Umbilical cord (tissue), 2 donors: ENCODE measurements around the gene PDZD2. TPM values are rescaled to one million over a fixed set of nuclear protein-coding genes. Genes with fewer than 3 reads are reported as not detected.

Experiments
- DNase-seq: peaks from one replicate; pipeline ENCODE4 v3.0.0-alpha.2; 2015; ENCODE audit warnings: low spot score
- total RNA-seq: library from RNA; depleted of rRNA; stranded (reverse); fragments of >200 nt; gene quantifications from one replicate; pipeline ENCODE4 v1.2.3, GENCODE V29; 2014; ENCODE audit warnings: low replicate concordance; ENCODE audit not compliant: insufficient read depth

The PDZD2 gene
- total RNA-seq, 1 donor from 2014 or later: 5.5 TPM

DNA sequence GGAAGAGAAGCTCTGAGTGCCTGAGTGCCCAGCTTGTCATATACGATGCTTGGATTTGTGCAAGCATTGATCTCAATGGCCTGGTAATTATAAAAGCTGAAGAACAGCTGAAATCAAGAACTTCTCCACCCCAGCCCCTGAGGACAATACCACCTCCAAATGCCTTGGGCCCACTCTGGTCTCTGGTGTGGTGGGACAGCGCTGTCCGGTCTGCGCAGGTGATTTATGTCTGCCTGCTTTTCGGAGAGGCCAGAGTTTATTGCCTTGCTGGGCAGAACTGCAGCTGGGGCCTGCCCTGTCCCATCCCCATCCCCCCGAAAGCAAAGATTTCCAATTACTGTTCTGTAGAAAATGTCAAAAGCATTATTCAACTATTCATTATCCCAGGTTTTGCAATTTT is 1.1 kb upstream of the PDZD2 start:
- DNase-seq: no peak

DNA sequence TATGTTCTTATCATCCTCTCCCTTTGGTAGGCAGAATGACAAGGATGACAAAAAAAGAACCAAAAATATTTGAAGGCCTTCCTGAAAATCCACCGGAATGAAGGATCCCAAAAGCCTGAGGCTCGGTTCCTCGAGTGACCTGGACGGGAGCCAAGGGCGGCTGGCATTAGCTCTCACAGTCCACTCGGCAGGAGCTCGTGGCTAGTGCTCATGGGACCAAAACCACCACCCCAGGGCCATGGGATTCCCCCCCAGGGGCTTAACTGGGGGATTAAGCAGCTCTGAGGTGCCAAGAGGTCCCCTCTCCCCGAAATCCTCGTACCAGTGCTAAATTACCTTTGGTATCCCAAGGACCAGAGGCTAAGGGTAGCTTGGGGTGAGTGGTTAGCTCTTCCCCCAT is 586 bp upstream of the PDZD2 start:
- peak; percentile 18 for DNase-seq

DNA sequence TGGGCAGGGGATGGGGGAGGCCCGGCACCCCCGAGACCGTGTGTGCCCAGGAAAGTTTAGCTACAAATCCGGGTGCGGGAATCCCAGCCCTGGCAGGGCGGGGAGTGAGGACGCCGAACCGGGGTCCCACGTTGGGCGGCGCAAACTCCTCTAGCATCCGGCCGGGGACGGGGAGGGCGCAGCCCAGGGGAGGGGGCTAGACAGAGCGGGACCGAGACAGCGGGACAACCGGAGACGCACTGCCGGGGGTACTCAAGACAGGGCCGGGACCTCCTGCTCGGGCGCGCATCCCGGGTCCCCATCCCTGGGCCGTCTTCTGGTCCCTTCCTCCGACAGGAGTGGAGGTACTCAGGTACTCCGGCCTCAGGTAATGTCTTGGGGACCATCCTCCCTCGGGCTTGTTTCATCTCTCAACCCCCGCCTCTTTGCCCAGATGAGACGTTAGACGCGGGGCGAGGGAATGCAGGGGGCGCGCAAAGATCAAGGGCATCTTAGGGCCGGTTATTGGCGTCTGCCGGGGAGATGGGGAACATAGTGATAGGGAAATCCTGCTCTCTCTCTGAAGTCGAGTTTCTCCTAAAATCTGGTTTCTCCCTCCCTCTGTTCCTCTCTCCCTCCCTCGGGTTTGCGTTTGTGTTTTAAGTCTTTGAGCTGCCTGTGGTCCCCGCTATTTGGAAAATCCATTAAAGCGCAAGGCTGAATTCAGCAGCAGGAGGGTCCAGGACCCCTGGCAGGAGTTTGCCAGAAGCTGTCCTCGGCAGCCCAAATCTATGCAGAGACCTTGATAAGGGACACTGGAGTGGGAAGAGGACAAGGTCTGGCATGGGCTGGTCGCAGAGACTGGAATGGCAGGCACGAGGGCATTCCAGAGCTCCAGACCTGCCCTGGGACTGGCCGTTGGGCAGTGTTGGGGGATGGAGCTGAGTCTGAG is 815 bp downstream of the PDZD2 start:
- DNase-seq: no peak

DNA sequence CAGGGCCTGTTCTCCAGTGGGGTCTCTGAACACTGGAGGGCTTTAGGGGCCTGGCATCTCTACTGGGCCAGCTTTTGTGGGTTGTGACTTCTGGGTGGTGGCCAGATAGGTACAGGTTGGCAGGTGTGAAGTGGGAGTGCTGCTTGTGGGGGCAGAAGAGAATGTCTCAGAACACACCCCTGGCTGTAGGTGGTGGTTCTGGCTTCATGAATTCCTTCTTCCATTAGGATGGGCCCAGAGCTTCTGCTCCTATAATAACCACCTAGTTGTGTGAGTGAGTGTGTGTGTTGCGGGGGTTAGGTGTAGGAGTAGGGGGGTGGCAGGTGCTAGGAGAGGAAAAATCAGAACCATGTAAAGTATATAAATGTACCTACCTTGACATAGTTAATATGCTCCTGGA is 1.6 kb downstream of the PDZD2 start:
- DNase-seq: no peak

DNA sequence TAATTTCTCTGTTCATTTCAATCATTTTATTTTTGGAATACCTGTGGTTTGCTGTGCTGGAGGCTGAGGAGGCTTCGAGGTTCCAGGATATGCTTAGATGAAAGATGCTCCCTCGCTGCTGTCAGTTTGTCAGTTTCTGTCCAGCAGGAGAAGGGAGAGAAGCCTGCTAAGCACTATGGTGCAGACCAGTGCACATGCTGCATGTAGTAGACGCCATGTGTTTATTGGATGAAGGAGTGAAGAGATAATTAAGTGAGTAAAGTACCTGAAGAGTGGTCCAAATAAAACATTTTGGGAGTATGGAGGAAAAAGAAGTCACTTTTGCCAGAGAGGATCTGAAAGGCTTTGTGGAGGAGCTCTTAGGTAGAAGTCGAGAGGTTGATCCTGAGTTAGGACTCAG is 2.1 kb downstream of the PDZD2 start:
- no peak for DNase-seq

DNA sequence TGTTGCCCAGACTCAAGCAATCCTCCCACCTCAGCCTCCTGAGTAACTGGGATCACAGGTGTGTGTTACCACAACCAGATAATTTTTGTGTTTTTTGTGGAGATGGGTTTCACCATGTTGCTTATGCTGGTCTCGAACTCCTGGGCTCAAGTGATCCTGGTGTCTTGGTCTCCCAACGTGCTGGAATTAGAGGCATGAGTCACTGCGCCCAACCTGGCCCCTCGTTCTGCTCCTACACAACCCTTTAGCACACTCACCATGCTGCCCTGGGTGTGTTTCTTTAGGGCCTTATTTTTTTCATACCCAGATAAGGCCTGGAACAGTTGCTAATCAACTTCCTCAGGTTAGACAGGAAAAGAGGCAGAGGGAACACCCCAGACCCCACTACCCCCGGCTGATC is 2.6 kb downstream of the PDZD2 start:
- no peak for DNase-seq

DNA sequence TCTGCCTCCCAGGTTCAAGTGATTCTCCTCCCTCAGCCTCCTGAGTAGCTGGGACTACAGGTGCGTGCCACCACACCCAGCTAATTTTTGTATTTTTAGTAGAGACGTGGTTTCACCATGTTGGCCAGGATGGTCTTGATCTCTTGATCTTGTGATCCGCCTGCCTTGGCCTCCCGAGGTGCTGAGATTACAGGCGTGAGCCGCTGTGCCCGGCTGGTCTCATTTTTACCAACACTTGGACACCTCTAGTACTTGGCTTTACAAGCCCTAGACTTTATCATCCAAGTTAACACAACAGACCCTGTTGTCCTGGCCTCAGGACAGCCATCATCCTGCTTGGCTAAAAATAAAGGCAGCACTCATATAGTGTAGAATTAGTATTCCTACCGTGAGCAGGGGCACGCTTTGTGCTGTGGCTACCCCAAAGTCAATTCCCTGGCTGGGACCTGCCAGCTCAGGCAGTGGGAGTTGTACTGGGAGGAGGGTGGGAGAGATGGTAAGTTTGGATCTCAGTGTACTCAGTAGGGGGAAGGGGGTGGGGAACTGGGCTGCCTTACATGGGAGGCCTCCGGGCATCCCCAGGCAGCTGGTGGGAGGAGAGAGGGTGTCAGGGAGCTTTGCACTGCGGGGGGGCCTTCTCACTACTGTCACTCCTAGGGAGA is 6.6 kb downstream of the PDZD2 start:
- DNase-seq: no peak

DNA sequence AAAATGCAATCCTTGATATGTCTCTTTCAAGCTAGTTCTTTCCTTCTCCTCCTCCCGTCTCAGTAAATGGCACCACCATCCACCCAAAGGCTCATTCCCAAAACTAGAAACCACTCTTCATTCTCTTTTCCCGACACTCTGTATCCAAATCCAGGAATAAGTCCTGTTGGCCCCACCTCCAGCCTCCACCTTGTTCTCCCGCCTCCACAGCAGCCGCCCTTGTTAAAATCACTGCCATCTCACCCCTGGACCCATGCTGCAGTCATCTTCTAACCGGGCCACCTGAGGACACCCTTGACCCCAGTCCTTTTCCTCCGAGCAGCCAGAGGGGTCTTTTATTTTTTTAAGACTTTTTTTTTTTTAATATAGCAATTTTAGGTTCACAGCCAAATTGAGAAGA is 9.4 kb downstream of the PDZD2 start:
- no peak for DNase-seq

DNA sequence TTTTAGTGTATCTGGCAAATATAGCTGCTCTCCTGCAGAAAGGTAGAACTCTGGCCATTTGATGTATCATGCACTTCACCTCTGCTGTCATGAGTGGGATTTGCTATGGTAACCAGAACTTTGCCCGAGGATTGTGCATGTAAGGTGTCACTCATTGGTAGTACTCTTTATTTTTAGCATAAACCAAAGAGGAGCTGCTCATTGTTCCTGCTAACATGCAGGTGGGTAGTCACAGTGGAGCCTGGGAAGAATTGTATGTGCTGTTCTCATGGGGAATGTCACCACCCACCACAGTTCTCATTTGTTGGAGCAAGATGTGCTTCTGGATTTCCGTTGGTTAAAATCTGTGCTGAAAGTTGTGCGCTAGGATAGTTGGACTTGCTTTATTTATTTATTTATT is 12.3 kb downstream of the PDZD2 start:
- no peak for DNase-seq

DNA sequence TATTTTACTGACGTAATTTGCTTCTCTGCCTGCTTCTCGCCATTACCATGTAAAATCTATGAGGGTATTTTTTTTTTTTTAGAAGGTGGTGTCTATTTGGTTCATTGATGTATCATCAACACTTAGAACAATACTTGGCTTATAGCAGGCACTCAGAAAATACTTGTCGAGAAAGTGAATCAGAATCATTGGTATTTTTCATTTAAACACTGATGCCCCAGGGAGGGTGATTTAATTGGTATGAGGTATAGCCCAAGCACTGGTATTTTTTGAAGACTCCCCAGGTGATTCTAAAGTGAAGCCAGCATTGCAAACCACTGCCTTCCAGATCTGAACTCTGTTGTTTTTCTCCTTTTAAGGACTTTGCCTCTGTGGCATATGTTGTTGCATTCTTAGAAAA is 16.6 kb downstream of the PDZD2 start:
- no peak for DNase-seq

DNA sequence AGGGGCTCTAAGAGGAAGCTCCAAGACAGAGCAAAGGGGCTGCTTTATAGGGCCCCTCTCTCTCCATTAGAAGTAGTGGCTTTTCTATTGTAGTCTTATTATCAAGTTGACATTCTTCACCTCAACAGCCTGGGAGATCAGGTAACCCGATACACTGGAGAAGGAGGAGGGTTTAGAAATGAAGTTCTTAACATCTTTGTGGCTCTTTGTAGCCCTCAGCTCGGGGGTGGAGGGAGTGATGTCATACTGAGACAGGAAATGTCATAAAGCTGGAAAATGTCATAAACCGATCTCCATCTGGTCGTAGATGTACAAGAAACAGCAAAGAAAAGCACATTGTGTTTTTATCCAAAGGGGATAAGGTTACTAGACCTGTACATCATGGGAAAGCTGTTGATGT is 17.9 kb downstream of the PDZD2 start:
- no peak for DNase-seq

DNA sequence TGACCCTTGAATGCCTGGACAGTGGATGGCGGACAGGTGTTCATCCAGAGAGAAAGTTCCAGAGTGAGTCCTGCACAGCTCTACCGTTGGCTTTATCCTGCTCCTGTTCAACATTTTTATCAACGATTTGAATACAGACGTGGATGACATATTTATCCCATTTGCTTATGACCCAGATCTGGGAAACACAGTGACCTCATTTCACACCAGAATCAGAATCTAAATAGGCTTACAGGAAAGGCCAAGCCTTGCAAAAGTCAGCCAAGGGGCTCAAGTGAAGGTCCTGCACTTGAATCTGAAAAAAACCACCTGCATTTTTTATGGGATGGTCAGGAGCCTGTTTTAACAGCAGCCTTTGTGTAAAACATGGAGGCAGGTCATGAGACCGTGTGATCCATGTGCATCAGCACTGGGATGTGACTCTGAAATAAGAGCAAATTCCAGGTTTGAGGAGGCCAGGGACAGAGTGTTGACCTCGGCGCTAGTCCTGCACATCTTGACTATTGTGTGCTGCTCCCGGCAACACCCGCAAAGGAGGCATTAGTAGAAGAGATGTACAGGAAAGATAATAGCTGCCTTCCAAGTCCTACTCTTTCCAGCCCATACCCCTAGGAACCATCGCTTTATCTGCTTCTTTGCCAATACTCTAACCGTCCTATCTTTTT is 18.5 kb downstream of the PDZD2 start:
- no peak for DNase-seq

DNA sequence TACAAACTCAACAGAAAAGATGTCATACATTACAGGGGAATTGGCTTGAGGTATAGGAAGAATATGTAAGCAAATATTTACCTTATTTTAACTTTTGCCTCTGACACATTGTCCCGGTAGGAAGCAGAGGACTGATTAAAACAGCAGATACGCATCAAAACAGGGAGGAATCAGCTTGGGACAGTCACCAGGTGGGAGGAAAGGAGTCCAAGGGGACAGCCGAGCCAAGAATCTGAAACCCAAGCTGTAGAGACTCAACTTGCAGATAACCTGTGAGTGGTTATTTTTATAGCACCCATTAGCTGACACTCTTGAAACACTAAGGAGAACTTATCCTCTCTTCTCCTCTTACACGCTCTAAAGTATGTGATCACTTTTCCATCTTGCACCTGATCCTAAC is 22.3 kb downstream of the PDZD2 start:
- no peak for DNase-seq

DNA sequence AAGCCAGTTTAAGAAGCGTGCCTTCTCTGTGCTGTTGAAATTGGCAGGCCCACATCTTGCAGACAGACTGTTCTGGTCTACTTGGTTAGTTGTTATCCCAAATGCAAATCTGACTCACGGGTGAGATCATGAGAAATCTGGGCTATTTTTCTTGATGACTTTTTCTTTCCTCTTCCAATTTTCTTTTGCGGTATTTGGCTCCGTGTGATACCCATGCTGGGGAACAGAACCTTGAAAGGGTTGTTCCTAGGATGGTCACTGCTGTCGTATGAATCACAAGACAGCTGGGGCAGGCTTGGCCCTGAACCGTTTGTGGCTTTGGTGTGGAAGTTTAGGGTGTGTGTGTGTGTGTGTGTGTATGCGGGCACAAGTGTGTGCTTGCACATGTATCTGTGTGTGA is 24.6 kb downstream of the PDZD2 start:
- no peak for DNase-seq

DNA sequence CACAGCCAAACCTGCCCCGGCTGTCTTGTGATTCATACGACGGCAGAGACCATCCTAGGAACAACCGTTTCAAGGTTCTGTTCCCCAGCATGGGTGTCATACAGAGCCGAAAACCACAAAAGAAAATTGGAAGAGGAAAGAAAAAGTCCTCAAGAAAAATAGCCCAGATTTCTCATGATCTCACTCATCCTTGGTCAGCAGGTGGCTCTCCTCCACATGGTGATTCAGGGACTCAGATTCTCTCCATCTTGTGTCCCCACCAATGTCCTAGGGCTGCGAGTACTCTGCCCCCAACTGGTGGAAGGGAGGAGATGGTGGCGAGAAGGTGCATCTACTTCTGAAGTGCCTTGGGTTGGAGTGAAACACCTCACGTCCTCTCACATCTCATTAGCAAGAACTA is 25.6 kb downstream of the PDZD2 start:
- DNase-seq: no peak

DNA sequence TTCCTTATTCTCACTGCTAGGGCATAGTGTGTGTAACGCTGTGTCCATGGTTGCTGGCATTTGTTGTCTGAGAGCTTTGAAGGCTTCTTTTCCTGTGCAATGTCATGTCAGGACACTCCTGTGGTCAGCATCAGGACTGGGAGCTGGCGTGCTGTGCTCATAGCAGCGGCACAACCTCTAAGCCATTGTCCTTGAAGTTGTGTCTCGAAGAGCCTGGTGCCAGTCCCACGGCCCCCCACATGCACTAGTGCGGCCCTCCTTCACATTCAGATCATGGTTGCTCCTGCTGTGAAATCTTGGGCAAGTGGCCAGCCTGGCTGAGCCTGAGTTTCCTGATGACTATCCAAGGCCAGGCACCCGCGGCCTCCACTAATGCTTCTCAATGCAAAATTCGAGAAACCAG is 32.4 kb downstream of the PDZD2 start:
- no peak for DNase-seq

DNA sequence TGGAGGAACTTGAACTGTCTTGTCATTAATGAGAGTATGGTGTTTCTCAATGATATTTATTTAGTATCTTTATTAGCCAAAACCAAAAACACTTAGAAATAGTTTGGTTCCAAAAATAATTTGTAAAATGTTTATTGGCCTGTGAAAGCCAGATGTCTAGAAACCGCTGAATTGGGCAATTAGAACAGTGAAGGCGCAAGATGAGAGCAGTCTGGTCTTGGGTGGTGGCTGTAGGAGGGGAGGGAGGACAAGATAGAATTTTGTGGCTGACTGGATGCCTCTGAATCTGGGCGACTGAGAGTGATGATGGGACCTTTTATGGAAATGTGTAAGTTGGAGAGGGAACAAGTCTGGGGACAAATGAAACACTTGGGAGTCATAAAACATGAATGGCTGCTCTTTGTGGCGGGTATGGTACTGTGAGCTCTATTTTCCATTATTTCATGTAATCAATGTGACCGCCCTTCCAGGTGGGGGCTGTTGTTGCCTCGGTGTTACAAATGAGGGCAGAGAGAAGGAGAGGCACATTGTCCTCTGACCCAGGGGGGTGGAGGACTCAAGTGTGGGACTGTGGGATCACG is 35.5 kb downstream of the PDZD2 start:
- DNase-seq: no peak

DNA sequence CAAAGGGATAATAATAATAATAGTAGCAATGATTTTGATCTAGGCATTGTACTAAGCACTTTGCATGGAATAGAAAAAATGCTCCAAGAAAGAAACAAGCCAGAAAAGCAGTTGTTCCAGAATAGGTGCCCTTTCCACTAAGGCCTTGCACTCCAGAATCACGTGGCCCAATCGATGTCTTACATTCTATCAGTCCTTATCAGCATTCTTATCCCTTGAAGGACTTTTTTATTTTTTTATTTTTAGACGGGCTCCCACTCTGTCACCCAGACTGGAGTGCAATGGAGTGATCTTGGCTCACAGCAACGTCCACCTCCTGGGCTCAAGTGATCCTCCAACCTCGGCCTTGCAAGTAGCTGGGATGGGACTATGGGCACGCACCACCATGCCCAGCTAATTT is 36.5 kb downstream of the PDZD2 start:
- no peak for DNase-seq

DNA sequence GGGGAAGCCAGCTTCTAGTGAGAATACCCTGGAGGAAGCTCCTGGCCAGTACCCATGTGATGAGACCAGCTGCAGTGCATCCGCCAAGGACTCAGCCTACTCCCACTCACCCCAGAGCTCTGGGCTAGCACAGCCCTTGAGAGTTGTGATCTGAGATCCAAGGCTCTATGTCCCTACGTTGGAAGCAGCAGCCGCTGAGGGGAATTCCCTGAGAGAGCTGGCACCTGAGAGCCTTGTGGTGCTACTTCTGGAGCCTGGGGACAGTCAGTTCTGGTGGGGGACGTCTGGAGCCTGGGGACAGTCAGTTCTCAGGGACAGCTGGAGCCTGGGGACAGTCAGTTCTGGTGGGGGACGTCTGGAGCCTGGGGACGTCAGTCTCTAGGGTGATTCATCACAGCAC is 39.2 kb downstream of the PDZD2 start:
- no peak for DNase-seq

DNA sequence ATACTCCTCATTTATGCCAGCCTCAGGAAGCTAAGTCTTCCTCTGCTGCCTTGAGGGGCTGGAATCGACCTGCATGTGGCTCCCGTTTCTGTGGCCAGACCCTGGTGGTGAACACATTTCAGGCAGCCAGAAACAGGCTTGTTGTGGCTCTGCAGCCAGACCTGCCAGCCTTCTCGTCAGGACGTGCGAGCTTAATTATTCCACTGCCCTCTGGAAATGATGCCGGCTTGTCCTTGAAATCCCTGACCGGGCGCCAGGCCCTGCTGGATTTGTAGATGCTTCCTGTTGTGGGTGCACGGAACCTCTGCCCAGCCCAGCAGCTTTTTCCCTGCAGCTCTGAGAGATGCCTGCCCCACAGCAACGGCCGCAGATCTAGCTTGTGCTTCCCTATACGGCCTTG is 41.6 kb downstream of the PDZD2 start:
- DNase-seq: no peak

DNA sequence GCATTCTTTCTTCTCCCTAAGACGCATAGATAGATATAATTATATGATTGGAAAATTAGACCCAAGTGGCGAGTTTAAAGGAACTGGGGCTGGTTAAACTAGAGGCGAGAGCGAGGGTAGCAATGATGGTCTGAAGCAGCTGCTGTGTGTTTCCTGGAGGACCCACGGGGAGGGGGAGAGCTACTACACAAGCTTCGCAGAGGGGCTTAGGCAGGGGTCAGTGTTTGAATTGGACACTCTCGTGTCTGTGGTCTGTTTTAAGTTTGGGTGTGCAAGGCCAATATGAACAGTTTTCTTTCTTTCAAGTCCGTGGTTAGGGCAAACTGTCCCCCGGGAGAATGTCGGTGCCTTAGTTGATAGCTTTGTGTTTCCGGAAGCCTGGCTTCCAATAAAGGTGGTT is 43.1 kb downstream of the PDZD2 start:
- no peak for DNase-seq

DNA sequence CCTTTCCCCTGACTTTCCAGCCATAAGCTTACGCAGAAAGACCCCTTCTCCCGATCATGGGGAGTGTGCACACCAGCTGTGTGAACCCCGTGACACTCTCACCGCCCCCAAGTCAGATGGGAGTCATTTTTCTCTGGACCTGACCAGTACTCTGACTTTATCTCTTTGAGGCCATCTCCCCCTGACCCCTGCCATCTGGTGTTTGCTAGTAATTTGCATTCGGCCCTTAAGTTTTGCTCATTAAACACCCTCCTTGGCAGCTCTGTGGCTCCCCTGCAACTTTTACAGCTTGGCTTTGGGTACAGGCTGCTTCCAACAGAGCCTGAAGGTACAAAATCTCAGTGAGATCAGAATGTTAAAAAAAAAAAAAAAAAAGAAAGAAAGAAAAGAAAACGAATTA is 43.9 kb downstream of the PDZD2 start:
- no peak for DNase-seq
